Measurements from ENCODE around the gene HDAC4.

DNA sequence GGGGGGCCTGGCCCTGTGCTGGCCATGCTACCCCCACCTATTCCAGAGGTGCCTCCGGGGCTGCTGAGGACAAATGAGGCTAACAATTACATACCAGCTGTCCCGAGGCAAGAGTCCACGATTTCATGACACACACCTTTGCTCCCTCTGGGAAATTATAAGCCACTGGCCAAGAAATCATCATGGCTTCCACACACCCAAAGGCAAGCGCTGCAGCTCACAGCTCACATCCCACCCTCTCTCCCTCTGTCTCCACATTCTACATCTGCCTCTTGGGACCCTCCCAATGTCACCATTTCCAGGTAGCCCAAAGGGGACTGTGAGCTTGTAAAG, 134.4 kb downstream of the HDAC4 start:
- TF ChIP-seq, protein P1, sequence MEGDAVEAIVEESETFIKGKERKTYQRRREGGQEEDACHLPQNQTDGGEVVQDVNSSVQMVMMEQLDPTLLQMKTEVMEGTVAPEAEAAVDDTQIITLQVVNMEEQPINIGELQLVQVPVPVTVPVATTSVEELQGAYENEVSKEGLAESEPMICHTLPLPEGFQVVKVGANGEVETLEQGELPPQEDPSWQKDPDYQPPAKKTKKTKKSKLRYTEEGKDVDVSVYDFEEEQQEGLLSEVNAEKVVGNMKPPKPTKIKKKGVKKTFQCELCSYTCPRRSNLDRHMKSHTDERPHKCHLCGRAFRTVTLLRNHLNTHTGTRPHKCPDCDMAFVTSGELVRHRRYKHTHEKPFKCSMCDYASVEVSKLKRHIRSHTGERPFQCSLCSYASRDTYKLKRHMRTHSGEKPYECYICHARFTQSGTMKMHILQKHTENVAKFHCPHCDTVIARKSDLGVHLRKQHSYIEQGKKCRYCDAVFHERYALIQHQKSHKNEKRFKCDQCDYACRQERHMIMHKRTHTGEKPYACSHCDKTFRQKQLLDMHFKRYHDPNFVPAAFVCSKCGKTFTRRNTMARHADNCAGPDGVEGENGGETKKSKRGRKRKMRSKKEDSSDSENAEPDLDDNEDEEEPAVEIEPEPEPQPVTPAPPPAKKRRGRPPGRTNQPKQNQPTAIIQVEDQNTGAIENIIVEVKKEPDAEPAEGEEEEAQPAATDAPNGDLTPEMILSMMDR (IDR thresholded peaks at IDR 0.05): no peak
- TF ChIP-seq POLR2A (IDR thresholded peaks at IDR 0.05): no peak
